AG09319 (cell line): ENCODE results near the gene CDH4.

ENCODE experiments used
- DNase-seq: peaks from one replicate; pipeline ENCODE4 v3.0.0-alpha.2; 2010; ENCODE audit warnings: low read depth; ENCODE audit errors: extremely low read depth
- TF ChIP-seq, protein P1 (sequence below): IDR thresholded peaks from 2 replicates; pipeline ENCODE4 v1.5.1; 2011; ENCODE audit warnings: low read depth, mild to moderate bottlenecking, inconsistent platforms, low read length, moderate library complexity

Gene CDH4

DNA sequence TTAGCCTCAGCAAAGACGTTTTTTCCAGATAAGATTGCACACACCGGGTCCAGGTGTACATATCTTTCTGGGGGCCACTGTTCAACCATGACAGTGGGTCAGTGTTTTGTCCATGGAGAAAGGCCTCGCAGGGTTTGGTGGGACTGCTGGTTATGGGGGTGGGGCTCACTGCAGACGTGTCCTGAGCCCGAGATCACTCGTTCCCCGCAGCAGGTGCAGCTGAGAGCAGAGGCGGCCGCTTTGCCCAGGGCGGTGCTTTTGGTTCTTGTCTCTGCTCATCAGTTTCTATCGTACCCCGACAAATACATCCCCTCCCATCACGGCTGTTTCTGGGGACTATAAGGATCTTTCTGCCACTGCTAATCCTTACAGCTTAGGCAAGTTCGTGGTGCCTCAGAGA is 166.9 kb downstream of the CDH4 start:
- TF ChIP-seq, protein P1, sequence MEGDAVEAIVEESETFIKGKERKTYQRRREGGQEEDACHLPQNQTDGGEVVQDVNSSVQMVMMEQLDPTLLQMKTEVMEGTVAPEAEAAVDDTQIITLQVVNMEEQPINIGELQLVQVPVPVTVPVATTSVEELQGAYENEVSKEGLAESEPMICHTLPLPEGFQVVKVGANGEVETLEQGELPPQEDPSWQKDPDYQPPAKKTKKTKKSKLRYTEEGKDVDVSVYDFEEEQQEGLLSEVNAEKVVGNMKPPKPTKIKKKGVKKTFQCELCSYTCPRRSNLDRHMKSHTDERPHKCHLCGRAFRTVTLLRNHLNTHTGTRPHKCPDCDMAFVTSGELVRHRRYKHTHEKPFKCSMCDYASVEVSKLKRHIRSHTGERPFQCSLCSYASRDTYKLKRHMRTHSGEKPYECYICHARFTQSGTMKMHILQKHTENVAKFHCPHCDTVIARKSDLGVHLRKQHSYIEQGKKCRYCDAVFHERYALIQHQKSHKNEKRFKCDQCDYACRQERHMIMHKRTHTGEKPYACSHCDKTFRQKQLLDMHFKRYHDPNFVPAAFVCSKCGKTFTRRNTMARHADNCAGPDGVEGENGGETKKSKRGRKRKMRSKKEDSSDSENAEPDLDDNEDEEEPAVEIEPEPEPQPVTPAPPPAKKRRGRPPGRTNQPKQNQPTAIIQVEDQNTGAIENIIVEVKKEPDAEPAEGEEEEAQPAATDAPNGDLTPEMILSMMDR, result no peak
- DNase-seq, result no peak

GRCh38 chr20:61419501-61419900 is 167.4 kb downstream of the CDH4 start:
- TF ChIP-seq, protein P1, result no peak

DNA sequence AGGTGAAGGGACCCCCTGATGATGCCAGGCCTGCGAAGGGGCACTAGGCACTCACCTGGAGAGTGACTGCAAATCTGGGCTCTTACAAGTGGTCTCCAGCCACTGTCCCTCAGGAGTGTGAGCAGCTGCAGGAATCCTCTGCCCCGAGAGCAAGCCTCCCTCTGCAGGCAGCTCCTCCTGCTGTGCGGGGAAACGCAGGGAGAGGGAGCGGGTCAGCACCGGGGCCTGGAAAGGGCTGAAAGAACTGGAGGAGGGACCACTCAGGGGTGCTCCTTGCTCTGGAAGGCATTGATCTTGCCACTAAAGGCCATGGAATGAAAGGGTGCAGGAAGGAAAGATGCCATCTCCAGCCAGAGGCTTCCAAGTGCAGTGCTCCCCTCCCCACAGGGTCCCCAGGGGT is 168.0 kb downstream of the CDH4 start:
- TF ChIP-seq, protein P1, result no peak
- DNase-seq, result no peak

More at GRCh38 chr20:61419501-61419900, 167.4 kb downstream of the CDH4 start:
- no peak for DNase-seq

DNA sequence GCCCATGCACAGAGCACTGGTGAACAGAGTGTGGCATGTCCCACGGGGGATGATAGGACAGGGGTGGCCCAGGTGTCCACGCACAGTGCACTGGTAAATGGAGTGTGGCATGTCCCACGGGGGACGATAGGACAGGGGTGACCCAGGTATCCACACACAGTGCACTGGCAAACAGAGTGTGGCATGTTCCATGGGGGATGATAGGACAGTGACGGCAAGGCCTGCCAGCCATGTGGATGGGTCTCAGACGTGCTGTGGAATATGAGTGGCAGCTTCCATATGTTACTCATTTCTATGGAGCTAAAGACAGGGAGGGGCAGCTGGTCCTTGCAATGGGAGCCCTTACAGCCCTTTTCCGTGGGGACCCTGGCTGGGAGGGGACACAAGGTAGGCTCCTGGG is 168.7 kb downstream of the CDH4 start:
- TF ChIP-seq, protein P1, result no peak
- no peak for DNase-seq

DNA sequence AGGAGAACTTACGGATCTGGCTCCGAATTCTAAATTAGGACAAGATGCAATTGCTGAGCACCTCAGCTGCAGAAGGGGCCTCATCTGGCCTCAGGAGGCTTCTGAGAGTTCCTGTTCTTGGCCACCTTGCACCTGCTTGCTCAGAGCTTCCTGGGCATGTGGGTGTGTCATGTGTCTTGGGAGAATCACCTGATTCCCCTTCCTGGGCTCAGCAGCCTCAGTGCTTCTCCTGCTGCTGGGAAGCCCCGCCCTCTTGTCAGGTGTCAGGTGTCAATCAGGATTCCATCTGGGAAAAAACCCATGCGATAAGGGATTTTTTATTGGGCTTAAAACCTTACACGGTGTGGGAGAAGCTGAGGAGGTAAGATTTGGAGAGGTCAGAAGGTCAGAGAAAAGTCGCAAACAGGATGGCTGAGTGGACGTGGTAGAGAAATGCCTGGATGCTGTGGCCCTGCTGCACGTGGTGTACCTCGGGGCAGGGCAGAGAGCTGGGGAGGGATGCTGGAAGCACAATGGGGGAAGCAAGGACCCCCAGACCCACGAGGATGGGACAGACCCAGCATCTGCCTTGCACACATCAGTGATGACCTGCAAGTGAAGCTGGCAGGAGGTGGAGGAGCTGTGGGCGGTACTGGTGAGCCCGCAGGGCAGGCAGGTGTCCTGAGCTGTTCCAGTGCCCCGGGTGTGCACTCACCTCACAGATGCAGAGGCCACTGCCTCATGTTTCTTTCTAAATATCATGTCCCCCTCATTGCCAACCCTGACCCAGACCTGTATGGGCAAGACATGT is 170.8 kb downstream of the CDH4 start:
- TF ChIP-seq, protein P1, result no peak
- no peak for DNase-seq

DNA sequence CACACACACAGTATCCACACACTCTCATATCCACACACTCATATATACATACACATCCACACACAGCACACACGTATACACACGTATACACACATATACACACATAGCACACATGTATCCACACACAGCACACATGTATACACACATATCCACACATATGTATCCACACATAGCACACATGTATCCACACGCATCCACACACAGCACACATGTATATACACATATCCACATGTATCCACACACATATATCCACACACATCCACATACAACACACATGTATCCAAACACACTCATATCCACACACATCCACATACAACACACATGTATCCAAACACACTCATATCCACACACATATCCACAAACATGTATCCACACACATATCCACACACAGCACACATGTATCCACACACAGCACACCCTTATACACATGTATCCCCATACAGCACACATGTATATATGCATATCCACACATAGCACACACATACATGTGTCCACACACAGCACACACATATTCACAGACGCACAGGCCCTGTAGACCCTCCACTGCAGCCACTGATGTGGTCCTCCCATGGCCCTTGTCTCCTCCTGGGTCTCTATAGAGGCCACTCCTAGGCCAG is 172.1 kb downstream of the CDH4 start:
- TF ChIP-seq, protein P1, result no peak
- DNase-seq, result no peak
